Measurements from ENCODE around the gene TEAD3. TPM values are rescaled to one million over a fixed set of nuclear protein-coding genes. Genes with fewer than 3 reads are reported as not detected.

Gene TEAD3
- total and polyA plus RNA-seq, 8 donors: 18.1 to 54.4 (median 45.3) TPM

DNA sequence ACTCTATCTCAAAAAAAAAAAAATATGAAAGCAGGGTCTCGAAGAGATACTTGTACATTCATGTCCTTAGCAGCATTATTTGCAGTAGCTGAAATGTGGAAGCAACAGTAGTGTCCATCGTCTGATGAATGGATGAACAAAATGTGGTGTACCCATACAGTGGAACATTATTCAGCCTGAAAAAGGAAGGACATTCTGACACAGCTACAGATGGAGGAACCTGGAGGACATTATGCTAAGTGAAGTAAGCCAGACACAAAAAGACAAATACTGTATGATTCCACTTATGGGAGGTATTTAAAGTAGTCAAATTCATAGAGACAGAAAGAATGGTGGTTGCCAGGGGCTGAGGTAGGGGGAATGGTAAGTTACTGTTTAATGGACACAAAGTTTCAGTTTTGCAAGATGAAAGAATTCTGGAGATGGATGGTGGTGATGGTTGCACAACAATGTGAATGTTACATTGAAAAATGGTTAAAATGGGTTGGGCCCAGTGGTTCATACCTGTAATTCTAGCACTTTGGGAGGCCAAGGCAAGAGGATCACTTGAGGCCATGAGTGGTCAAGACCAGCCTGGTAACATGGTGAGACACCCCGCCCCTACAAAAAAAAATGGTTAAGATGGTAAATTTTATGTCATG lies 27.6 kb upstream of the TEAD3 start:
- Histone ChIP-seq H3K4me1 (peaks cover 7 to 11% of the 10 kb centered on the region in 2 donors), H3K4me3 (no peak overlapping the region), H3K9me3 (no peaks in the 10 kb centered on the region), H3K36me3 (no peaks in the 10 kb centered on the region), H3K27ac (no peak overlapping the region), H3K27me3 (no peaks in the 10 kb centered on the region)
- DNase-seq: no peak
- intact Hi-C loops (cut with DNase I): no loop called here
- no peak for ATAC-seq
- TF ChIP-seq, protein P1, sequence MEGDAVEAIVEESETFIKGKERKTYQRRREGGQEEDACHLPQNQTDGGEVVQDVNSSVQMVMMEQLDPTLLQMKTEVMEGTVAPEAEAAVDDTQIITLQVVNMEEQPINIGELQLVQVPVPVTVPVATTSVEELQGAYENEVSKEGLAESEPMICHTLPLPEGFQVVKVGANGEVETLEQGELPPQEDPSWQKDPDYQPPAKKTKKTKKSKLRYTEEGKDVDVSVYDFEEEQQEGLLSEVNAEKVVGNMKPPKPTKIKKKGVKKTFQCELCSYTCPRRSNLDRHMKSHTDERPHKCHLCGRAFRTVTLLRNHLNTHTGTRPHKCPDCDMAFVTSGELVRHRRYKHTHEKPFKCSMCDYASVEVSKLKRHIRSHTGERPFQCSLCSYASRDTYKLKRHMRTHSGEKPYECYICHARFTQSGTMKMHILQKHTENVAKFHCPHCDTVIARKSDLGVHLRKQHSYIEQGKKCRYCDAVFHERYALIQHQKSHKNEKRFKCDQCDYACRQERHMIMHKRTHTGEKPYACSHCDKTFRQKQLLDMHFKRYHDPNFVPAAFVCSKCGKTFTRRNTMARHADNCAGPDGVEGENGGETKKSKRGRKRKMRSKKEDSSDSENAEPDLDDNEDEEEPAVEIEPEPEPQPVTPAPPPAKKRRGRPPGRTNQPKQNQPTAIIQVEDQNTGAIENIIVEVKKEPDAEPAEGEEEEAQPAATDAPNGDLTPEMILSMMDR (IDR thresholded peaks at IDR 0.05): no peak

DNA sequence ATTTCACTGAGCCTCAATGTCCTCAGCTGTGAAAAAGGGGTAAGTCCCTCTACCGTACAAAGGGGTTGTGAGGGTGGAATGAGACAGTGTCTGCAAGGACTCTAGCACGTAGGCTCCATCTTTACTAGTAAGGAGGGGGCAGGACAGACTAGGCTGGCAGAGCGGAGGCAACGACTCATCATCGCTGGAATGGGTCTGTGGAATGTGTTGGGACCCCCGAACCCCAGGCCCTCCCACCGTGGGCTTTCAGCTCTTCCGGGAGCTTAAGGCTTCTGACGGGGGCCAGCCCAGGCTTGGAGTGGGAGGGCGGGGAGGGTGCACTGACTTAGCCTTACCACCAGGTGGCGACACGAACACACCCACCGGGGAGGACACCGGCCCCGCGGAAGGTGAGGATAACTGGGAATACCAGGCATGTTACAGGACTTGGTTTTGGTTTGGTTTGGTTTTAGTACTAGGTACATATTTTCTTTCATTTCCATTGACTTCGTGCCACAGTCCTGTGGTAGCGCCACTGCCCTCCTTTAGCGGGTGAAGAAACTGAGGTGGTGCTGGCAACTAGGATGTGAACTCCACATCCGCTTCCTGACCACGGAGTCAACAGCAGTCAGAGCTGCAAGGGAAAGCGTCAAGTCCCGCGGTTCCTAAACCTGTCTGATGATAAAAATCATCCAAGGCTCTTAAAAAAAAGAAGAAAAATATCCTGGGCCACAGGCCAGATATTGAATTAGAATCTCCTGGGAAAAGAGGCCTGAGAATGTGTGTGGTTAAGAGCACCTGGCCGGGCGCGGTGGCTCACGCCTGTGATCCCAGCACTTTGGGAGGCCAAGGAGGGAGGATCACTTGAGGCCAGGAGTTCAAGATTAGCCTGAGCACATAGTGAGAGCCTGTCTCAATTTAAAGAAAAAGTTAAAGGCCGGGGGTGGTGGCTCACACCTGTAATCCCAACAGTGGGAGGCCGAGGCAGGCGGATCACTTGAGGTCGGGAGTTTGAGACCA lies 26.1 kb upstream of the TEAD3 start:
- no peak overlapping the region for H3K27ac ChIP-seq
- no peaks in the 10 kb centered on the region for H3K36me3 ChIP-seq
- no peaks in the 10 kb centered on the region for H3K9me3 ChIP-seq
- ATAC-seq (peak; percentile 99), DNase-seq (peak; percentile 51 to 91 (median 73))
- H3K4me1 ChIP-seq: peaks cover 7 to 11% of the 10 kb centered on the region in 2 donors
- no peaks in the 10 kb centered on the region for H3K27me3 ChIP-seq
- peak overlapping the region in 1 of 2 donors; percentile 13 for H3K4me3 ChIP-seq
- intact Hi-C loops (cut with DNase I): loop anchor here in 1 of 2 donors (2.0 kb wide), 1 partner anchor 214 kb away; the partner anchor contains the start of gene ARMC12
- TF ChIP-seq, protein P1 (IDR thresholded peaks at IDR 0.05): peak; percentile 99

DNA sequence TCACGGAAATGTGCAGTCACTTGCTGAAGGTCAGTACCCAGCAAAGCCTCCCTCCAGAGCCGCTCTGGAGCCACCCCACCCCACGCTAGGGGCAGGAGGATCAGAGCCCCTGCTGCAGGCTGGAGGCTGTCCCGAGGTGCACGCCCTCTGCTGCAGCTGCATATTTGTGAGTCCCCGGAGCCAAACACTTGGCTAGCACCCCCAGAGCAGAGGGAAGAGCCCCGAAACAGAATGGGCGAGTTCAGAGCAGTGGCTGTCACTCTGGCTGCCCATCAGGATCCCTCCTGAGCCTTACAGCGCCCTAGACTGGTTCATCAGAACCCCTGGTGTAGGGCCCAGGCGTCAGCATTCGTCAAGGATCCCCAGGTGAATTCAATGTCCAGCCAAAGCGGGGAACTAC lies 25.3 kb upstream of the TEAD3 start:
- intact Hi-C loops (cut with DNase I): loop anchor here in 1 of 2 donors (2.0 kb wide), 1 partner anchor 215 kb away; the partner anchor contains the start of gene ARMC12

DNA sequence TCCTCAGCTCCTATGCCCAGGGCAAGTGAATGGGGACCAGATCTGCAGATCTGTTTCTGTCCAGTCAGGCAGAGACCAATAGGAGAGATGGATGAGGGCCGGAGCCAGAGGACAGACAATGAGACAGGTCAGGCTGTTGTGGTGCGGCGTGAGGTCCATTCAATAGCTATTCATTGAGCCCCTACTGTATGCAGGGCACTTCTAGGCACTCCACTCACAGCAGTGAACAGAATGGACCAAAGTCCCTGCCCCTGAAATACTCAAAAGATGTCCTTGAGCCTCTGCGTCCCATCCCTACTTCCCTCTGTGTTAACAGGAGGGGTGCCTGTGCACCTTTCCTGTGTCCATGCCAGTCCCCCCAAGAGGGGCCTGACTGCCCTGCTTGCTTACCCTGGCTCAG lies 24.4 kb upstream of the TEAD3 start:
- TF ChIP-seq, protein P1 (IDR thresholded peaks at IDR 0.05): no peak
- Histone ChIP-seq H3K4me3 (no peak overlapping the region), H3K36me3 (no peaks in the 10 kb centered on the region), H3K27me3 (no peaks in the 10 kb centered on the region), H3K9me3 (no peaks in the 10 kb centered on the region), H3K27ac (no peak overlapping the region), H3K4me1 (peaks cover 7 to 11% of the 10 kb centered on the region in 2 donors)
- DNase-seq (no peak), ATAC-seq (no peak)
- intact Hi-C loops (cut with DNase I): no loop called here

More for the DNA sequence above, 25.3 kb upstream of the TEAD3 start:
- H3K4me1 ChIP-seq: peaks cover 7 to 11% of the 10 kb centered on the region in 2 donors
- ATAC-seq: no peak
- no peaks in the 10 kb centered on the region for H3K36me3 ChIP-seq
- no peaks in the 10 kb centered on the region for H3K9me3 ChIP-seq
- TF ChIP-seq, protein P1 (IDR thresholded peaks at IDR 0.05): no peak
- no peak overlapping the region for H3K4me3 ChIP-seq
- no peak for DNase-seq
- H3K27ac ChIP-seq: no peak overlapping the region
- H3K27me3 ChIP-seq: no peaks in the 10 kb centered on the region
